Placental pericyte (primary cell): ENCODE data around the gene CCDC85B. TPM values are rescaled to one million over a fixed set of nuclear protein-coding genes. Genes with fewer than 3 reads are reported as not detected.

Experiments used
- total RNA-seq: library from RNA; depleted of rRNA; stranded (reverse); fragments of >200 nt; gene quantifications from 2 replicates; pipeline ENCODE4 v1.2.3, GENCODE V29; 2012

Gene CCDC85B
- total RNA-seq: 41.1 and 45.2 TPM in 2 replicates

GRCh38 chr11:65890324-65891218 is at the start of gene CCDC85B:
Gene CCDC85B, plus strand, starts transcription at chr11:65890673. Its CDS starts 111 bp downstream, at chr11:65890784.

GRCh38 chr11:65857853-65858680 is 32.4 kb upstream of the CCDC85B start, which contains the start of gene CFL1:
Gene CFL1, minus strand, starts transcription at chr11:65858180. Its CDS starts 81 bp downstream, at chr11:65858099.

GRCh38 chr11:65860278-65861164 is 30.0 kb upstream of the CCDC85B start, which contains the start of gene MUS81:
Gene MUS81, plus strand, starts transcription at chr11:65860433. Its CDS starts 321 bp downstream, at chr11:65860754.

GRCh38 chr11:65872586-65873317 is 17.7 kb upstream of the CCDC85B start, which contains the start of gene EFEMP2:
Gene EFEMP2, minus strand, starts transcription at chr11:65872800. Its CDS starts 446 bp downstream, at chr11:65872354.

GRCh38 chr11:65879617-65880016 is 10.9 kb upstream of the CCDC85B start, which contains the start of gene CTSW:
Gene CTSW, plus strand, starts transcription at chr11:65879837. Its CDS starts 18 bp downstream, at chr11:65879855.

GRCh38 chr11:65888163-65888814 is 2.2 kb upstream of the CCDC85B start, which contains the start of gene FIBP:
Gene FIBP, minus strand, starts transcription at chr11:65888471. Its CDS starts 53 bp downstream, at chr11:65888418.

GRCh38 chr11:65900125-65900898 is 9.8 kb downstream of the CCDC85B start, which contains the start of gene FOSL1:
Gene FOSL1, minus strand, starts transcription at chr11:65900388. Its CDS starts 49 bp downstream, at chr11:65900339.

GRCh38 chr11:65918211-65919140 is 28.0 kb downstream of the CCDC85B start, which contains the start of gene C11orf68:
Gene C11orf68, minus strand, starts transcription at chr11:65919062. Its CDS starts 31 bp downstream, at chr11:65919031.

GRCh38 chr11:65919141-65919572 is 28.7 kb downstream of the CCDC85B start, which contains the start of gene DRAP1:
Gene DRAP1, plus strand, starts transcription at chr11:65919426. Its CDS starts 76 bp downstream, at chr11:65919502.

Other genes with a start within 250 kb of the CCDC85B start
- 38.5 and 42.7 TPM in 2 replicates for gene RELA, start 227.8 kb upstream of the CCDC85B start, total RNA-seq
- gene KAT5, start 178.4 kb upstream of the CCDC85B start, total RNA-seq: 51.8 and 60.2 TPM in 2 replicates
- gene RNASEH2C, start 169.9 kb upstream of the CCDC85B start, total RNA-seq: 18.2 and 45.7 TPM in 2 replicates
- gene AP5B1, start 109.7 kb upstream of the CCDC85B start, total RNA-seq: 14.0 and 17.0 TPM in 2 replicates
- gene OVOL1, start 103.6 kb upstream of the CCDC85B start, total RNA-seq: not detected in 2 replicates
- 0.44 TPM in 1 of 2 replicates, not detected in the other for gene SNX32, start 56.7 kb upstream of the CCDC85B start, total RNA-seq
- gene CFL1, start 32.5 kb upstream of the CCDC85B start, total RNA-seq: 1,011 and 1,285 TPM in 2 replicates
- gene MUS81, start 30.2 kb upstream of the CCDC85B start, total RNA-seq: 44.2 and 92.3 TPM in 2 replicates
- gene EFEMP2, start 17.9 kb upstream of the CCDC85B start, total RNA-seq: 69.9 and 112 TPM in 2 replicates
- not detected in 2 replicates for gene CTSW, start 10.8 kb upstream of the CCDC85B start, total RNA-seq
- gene FIBP, start 2.2 kb upstream of the CCDC85B start, total RNA-seq: 104 and 131 TPM in 2 replicates
- gene FOSL1, start 9.7 kb downstream of the CCDC85B start, total RNA-seq: 24.9 and 76.5 TPM in 2 replicates
- 25.4 and 29.2 TPM in 2 replicates for gene C11orf68, start 28.4 kb downstream of the CCDC85B start, total RNA-seq
- 130 and 156 TPM in 2 replicates for gene DRAP1, start 28.8 kb downstream of the CCDC85B start, total RNA-seq
- gene TSGA10IP, start 54.8 kb downstream of the CCDC85B start, total RNA-seq: not detected in 2 replicates
- gene SART1, start 71.1 kb downstream of the CCDC85B start, total RNA-seq: 29.6 and 43.3 TPM in 2 replicates
- gene EIF1AD, start 111.5 kb downstream of the CCDC85B start, total RNA-seq: 50.8 and 55.7 TPM in 2 replicates
- gene BANF1, start 111.8 kb downstream of the CCDC85B start, total RNA-seq: 17.9 and 29.9 TPM in 2 replicates
- gene CST6, start 121.3 kb downstream of the CCDC85B start, total RNA-seq: 0.29 TPM in 1 of 2 replicates, not detected in the other
- 0.14 TPM in 1 of 2 replicates, not detected in the other for gene CATSPER1, start 135.8 kb downstream of the CCDC85B start, total RNA-seq
- not detected in 2 replicates for gene GAL3ST3, start 158.5 kb downstream of the CCDC85B start, total RNA-seq
- gene SF3B2, start 161.7 kb downstream of the CCDC85B start, total RNA-seq: 176 and 206 TPM in 2 replicates
- gene PACS1, start 179.6 kb downstream of the CCDC85B start, total RNA-seq: 58.7 and 76.8 TPM in 2 replicates